GM12878 (cell line): Measurements from ENCODE around the gene CHN1. TPM values are rescaled to one million over a fixed set of nuclear protein-coding genes. Genes with fewer than 3 reads are reported as not detected.

Source experiments
- ATAC-seq: fragments of 200-7000 bp; cut with Tn5 transposase; 3 replicates; pipeline ENCODE4 v1.9.1; 2020; ENCODE audit warnings: mild to moderate bottlenecking, moderate library complexity
- BruUV-seq: library from RNA; stranded (reverse); fragments of 400-500 nt; replicated peaks from 2 replicates; lab custom pipeline; 2021; lab: Mats Ljungman, UMichigan
- CTCF ChIA-PET: fragments of 300-600 bp; sonication (Branson Sonifier 250); formaldehyde crosslinking; extraction: SDS; loops from one replicate; lab custom pipeline; 2021; ENCODE audit warnings: inconsistent platforms; lab: Yijun Ruan, JAX
- POLR2A ChIA-PET: fragments of 350-600 bp; formaldehyde crosslinking; extraction: SDS; loops from one replicate; lab custom pipeline; 2021; ENCODE audit warnings: inconsistent platforms; lab: Charles Lee
- RAD21 ChIA-PET: fragments of 300-600 bp; sonication (Branson Sonifier 250); formaldehyde crosslinking; loops from one replicate; lab custom pipeline; 2023; ENCODE audit warnings: antibody characterized with exemption; ENCODE audit not compliant: unreplicated experiment; lab: Charles Lee
- SMC1A ChIA-PET: fragments of 300-600 bp; sonication (Branson Sonifier 250); formaldehyde crosslinking; loops from one replicate; lab custom pipeline; 2023; ENCODE audit not compliant: unreplicated experiment, uncharacterized antibody; lab: Charles Lee
- DNase-seq: peaks from one replicate; pipeline ENCODE4 v3.0.0-alpha.2; 2011; ENCODE audit warnings: low read depth, low spot score
- FAIRE-seq: peaks from 3 replicates; lab custom pipeline; 2011; peaks lifted over from hg19 to GRCh38; lab: Jason Lieb, UNC
- H2AFZ ChIP-seq: 2 replicates; pipeline ENCODE4 v1.6.0; 2011; ENCODE audit warnings: low read depth, low read length, control low read depth; ENCODE audit not compliant: control insufficient read depth
- H3K27ac ChIP-seq: 2 replicates; pipeline ENCODE4 v1.5.1; 2011; ENCODE audit warnings: control low read depth; ENCODE audit not compliant: control insufficient read depth, insufficient read depth
- H3K27me3 ChIP-seq, 2 experiments: replicated peaks in 1 of 2; 2 replicates each; pipeline versions ENCODE4 v1.6.0 to v1.6.1; 2011; ENCODE audit warnings: low read length in 1 of 2; ENCODE audit not compliant: control insufficient read depth in 2 of 2, insufficient read depth in 2 of 2
- H3K36me3 ChIP-seq, 2 experiments: 2 replicates each; pipeline ENCODE4 v1.5.1; 2011; ENCODE audit warnings: low read length in 1 of 2; ENCODE audit not compliant: control insufficient read depth in 2 of 2, insufficient read depth in 2 of 2
- H3K4me1 ChIP-seq: 2 replicates; pipeline ENCODE4 v1.6.1; 2011; ENCODE audit warnings: mild to moderate bottlenecking, low read length, moderate library complexity, mixed read lengths; ENCODE audit not compliant: control insufficient read depth, insufficient read depth
- H3K4me2 ChIP-seq: 2 replicates; pipeline ENCODE4 v1.6.0; 2011; ENCODE audit warnings: control low read depth; ENCODE audit not compliant: control insufficient read depth, insufficient read depth
- H3K4me3 ChIP-seq: fragments of 200-600 bp; sonication (generic); 2 replicates; pipeline ENCODE4 v1.5.1; 2016
- H3K79me2 ChIP-seq: 2 replicates; pipeline ENCODE4 v1.6.0; 2011; ENCODE audit warnings: low read length; ENCODE audit not compliant: control insufficient read depth, insufficient read depth
- H3K9ac ChIP-seq: 2 replicates; pipeline ENCODE4 v1.8.0; 2011; ENCODE audit warnings: low read length, control low read depth, mixed read lengths; ENCODE audit not compliant: control insufficient read depth, insufficient read depth
- H3K9me3 ChIP-seq: replicated peaks from 3 replicates; pipeline ENCODE4 v1.5.1; 2011; ENCODE audit warnings: mild to moderate bottlenecking, low read length; ENCODE audit not compliant: control insufficient read depth, insufficient read depth
- H4K20me1 ChIP-seq: 2 replicates; pipeline ENCODE4 v1.6.0; 2011; ENCODE audit not compliant: control insufficient read depth, insufficient read depth
- BMI1 ChIP-seq: fragments of 450-650 bp; IDR thresholded peaks from 2 replicates; pipeline ENCODE4 v1.6.1; 2016; ENCODE audit warnings: mild to moderate bottlenecking, moderate library complexity, borderline replicate concordance
- E4F1 ChIP-seq: fragments of 450-650 bp; IDR thresholded peaks from 2 replicates; pipeline ENCODE4 v1.6.1; 2018; ENCODE audit warnings: borderline replicate concordance, mild to moderate bottlenecking; ENCODE audit not compliant: partially characterized antibody
- HDGF ChIP-seq: fragments of 450-650 bp; IDR thresholded peaks from 2 replicates; pipeline ENCODE4 v1.6.1; 2016; ENCODE audit warnings: antibody characterized with exemption
- PAX8 ChIP-seq: fragments of 450-650 bp; IDR thresholded peaks from 2 replicates; pipeline ENCODE4 v1.6.1; 2017; ENCODE audit warnings: mild to moderate bottlenecking, moderate library complexity
- PML ChIP-seq: IDR thresholded peaks from 2 replicates; pipeline ENCODE4 v1.6.1; 2012; ENCODE audit warnings: low read length, inconsistent platforms
- POLR2A ChIP-seq: IDR thresholded peaks from 2 replicates; pipeline ENCODE4 v1.6.1; 2011; ENCODE audit warnings: low read depth, mild to moderate bottlenecking, low read length
- POLR2AphosphoS2 ChIP-seq: IDR thresholded peaks from 2 replicates; pipeline ENCODE4 v1.6.1; 2011; ENCODE audit warnings: low read depth, mild to moderate bottlenecking, low read length, improper control_type of control experiment, moderate library complexity
- RAD21 ChIP-seq: IDR thresholded peaks from 2 replicates; pipeline ENCODE4 v1.6.1; 2011; ENCODE audit warnings: mild to moderate bottlenecking, low read depth, low read length, moderate library complexity; ENCODE audit not compliant: insufficient read depth
- SUZ12 ChIP-seq: fragments of 200-600 bp; sonication (generic); IDR thresholded peaks from one replicate; pipeline ENCODE4 v1.6.1; 2018; ENCODE audit warnings: antibody characterized with exemption, mild to moderate bottlenecking; ENCODE audit not compliant: unreplicated experiment
- ZNF274 ChIP-seq: IDR thresholded peaks from one replicate; pipeline ENCODE4 v1.8.0; 2011; ENCODE audit not compliant: insufficient read length, insufficient read depth
- WGBS: methylation state at CpG from one replicate; pipeline ENCODE4 v1.1.6; 2016; ENCODE audit warnings: low lambda C conversion rate; ENCODE audit not compliant: insufficient replicate concordance, insufficient coverage; ENCODE audit errors: missing lambda C conversion rate; 5-methylcytosine and 5-hydroxymethylcytosine counted together
- in situ Hi-C: fragments of 300-500 bp; cut with MboI; formaldehyde crosslinking; loops from 9 replicates; pipeline ENCODE4 v1.14.3; 2018; ENCODE audit warnings: mixed read lengths
- intact Hi-C: fragments of 100-400 bp; cut with micrococcal nuclease; formaldehyde crosslinking; loops from one replicate; pipeline ENCODE4 v1.14.2; 2022; ENCODE audit not compliant: unreplicated experiment
- polyA plus RNA-seq, 11 experiments: library from polyadenylated mRNA; depleted of rRNA in 4 of 11; unstranded in 6 of 11; stranded (reverse) in 5 of 11; fragments of >200 nt; fragmentation: Nextera tagmentation in 4 of 11; fragmentation: Illumina TruSeq in 1 of 11; extraction: Ambion mirVana in 4 of 11; extraction: Trizol in 1 of 11; gene quantifications; 1 replicate in 1 of 11; 2 replicates in 10 of 11; pipeline versions ENCODE4 v1.2.1 to v1.2.3, GENCODE V29; 2011 to 2016; ENCODE audit warnings: inconsistent platforms in 2 of 11, missing spikeins in 2 of 11, low read depth in 1 of 11
- total RNA-seq, 4 experiments: library from RNA; depleted of rRNA in 3 of 4; stranded (reverse); fragments of >200 nt in 3 of 4; fragmentation: Illumina TruSeq in 1 of 4; extraction: Trizol in 1 of 4; gene quantifications; 2 replicates each; pipeline versions ENCODE4 v1.2.1 to v1.2.3, GENCODE V29; 2013 to 2021
- TF ChIP-seq, protein P1 (sequence below): fragments of 450-650 bp; IDR thresholded peaks from 2 replicates; pipeline ENCODE4 v1.6.1; 2014; ENCODE audit warnings: mild to moderate bottlenecking
- TF ChIP-seq, protein P2 (sequence below): IDR thresholded peaks from 2 replicates; pipeline ENCODE4 v1.6.1; 2012; ENCODE audit warnings: mild to moderate bottlenecking, low read depth, low read length

The CHN1 gene
- total and polyA plus RNA-seq, 10 of the 15 experiments (the other 5 are each of a cell fraction or from before 2014, with no cell fraction given) = 0.18 to 0.92 (median 0.53) TPM; not detected in 1

DNA sequence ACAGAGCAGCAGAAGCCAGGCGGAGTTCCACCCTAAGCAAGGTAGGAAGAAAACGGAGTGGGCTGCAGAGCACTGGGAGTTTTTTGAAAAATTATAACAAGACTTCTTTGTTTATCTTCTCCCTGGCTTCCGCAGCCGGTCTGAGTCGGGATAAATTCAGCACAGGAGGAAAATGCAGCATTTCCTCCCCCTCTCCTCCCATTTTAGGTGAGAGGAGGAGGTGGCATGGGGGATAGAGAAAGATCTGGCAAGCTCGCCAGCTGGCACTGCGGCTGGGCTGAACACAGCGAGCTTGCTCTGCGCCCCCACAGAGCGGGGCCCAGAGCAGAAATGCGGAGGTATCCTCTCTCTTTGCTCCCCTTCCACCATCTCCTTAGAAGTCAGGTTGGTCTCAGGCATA is 223.2 kb downstream of the CHN1 start (continued):
- TF ChIP-seq RAD21 = no peak
- TF ChIP-seq, protein P1, sequence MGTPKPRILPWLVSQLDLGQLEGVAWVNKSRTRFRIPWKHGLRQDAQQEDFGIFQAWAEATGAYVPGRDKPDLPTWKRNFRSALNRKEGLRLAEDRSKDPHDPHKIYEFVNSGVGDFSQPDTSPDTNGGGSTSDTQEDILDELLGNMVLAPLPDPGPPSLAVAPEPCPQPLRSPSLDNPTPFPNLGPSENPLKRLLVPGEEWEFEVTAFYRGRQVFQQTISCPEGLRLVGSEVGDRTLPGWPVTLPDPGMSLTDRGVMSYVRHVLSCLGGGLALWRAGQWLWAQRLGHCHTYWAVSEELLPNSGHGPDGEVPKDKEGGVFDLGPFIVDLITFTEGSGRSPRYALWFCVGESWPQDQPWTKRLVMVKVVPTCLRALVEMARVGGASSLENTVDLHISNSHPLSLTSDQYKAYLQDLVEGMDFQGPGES = no peak
- no peak for TF ChIP-seq SUZ12
- TF ChIP-seq POLR2AphosphoS2 = no peak
- no peak for TF ChIP-seq PAX8
- TF ChIP-seq, all 136 proteins: peak for 0

DNA sequence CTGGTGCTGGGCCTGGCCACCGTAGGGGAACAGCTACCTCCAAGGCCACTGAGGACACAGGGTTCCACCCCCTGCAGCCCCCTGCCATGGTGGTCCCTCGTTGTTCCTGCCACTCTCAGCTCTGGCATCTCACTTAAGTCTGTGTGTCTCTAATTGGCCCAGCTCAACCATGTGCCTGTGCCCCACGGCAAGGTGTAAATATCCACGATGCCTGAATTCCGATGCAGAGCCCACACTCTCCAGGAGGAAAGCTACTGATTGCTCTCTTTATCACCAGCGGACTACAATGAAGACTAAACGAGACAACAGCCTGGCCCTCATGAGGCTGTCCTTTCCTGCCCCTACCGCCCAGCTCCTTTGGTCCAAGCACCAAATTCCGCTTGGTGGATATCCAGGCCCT is 223.9 kb downstream of the CHN1 start:
- Histone ChIP-seq H3K27me3 (no peaks in the 10 kb centered on the region; a peak in 2 of 4 replicates), H3K9me3 (no peaks in the 10 kb centered on the region), H3K4me1 (peaks cover 10% of the 10 kb centered on the region), H2AFZ (no peak overlapping the region), H3K4me3 (no peak overlapping the region), H3K4me2 (no peak overlapping the region), H3K36me3 (no peaks in the 10 kb centered on the region), H3K27ac (no peak overlapping the region), H3K9ac (no peak overlapping the region), H3K79me2 (no peaks in the 10 kb centered on the region), H4K20me1 (no peaks in the 10 kb centered on the region)
- no peak for TF ChIP-seq HDGF
- no peak for TF ChIP-seq PML
- TF ChIP-seq, protein P2, sequence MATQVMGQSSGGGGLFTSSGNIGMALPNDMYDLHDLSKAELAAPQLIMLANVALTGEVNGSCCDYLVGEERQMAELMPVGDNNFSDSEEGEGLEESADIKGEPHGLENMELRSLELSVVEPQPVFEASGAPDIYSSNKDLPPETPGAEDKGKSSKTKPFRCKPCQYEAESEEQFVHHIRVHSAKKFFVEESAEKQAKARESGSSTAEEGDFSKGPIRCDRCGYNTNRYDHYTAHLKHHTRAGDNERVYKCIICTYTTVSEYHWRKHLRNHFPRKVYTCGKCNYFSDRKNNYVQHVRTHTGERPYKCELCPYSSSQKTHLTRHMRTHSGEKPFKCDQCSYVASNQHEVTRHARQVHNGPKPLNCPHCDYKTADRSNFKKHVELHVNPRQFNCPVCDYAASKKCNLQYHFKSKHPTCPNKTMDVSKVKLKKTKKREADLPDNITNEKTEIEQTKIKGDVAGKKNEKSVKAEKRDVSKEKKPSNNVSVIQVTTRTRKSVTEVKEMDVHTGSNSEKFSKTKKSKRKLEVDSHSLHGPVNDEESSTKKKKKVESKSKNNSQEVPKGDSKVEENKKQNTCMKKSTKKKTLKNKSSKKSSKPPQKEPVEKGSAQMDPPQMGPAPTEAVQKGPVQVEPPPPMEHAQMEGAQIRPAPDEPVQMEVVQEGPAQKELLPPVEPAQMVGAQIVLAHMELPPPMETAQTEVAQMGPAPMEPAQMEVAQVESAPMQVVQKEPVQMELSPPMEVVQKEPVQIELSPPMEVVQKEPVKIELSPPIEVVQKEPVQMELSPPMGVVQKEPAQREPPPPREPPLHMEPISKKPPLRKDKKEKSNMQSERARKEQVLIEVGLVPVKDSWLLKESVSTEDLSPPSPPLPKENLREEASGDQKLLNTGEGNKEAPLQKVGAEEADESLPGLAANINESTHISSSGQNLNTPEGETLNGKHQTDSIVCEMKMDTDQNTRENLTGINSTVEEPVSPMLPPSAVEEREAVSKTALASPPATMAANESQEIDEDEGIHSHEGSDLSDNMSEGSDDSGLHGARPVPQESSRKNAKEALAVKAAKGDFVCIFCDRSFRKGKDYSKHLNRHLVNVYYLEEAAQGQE = no peak
- no peak for TF ChIP-seq BMI1
- no peak for TF ChIP-seq E4F1
- TF ChIP-seq POLR2A = no peak
- TF ChIP-seq ZNF274 = no peak
- RAD21 ChIA-PET = no interaction called here
- DNase-seq (no peak), ATAC-seq (no peak), FAIRE-seq (no peak)
- in situ Hi-C loops (no loop called here), intact Hi-C loops (no loop called here)
- 66% methylated on average over 8 of the region's 9 CpGs for WGBS
- CTCF ChIA-PET = interaction anchor here (0.8 kb wide), 1 partner anchor 44 kb away, joined by 3 read pairs; no protein-coding TSS in a partner anchor
- POLR2A ChIA-PET = no interaction called here
- SMC1A ChIA-PET = interaction anchor here (1.4 kb wide), 1 partner anchor 16 kb away, joined by 4 read pairs; no protein-coding TSS in a partner anchor
- no TSS peak for BruUV-seq
